VCaP (cell line): ENCODE results near the gene TSHZ1.
"Not testable (repeated sequence)": the region's sequence is repeated elsewhere in the genome, so short reads cannot be mapped to it uniquely, and the experiment has no call there.

Source experiments
- H3K27ac ChIP-seq: fragments of 450-650 bp; 2 replicates; pipeline ENCODE4 v1.5.1; 2017
- CTCF ChIP-seq: fragments of 450-650 bp; conservative IDR thresholded peaks from 2 replicates; pipeline ENCODE4 v1.5.1; 2017; ENCODE audit warnings: mild to moderate bottlenecking, moderate library complexity

Gene TSHZ1

GRCh38 chr18:75183973-75184493 lies 26.6 kb upstream of the TSHZ1 start:
- no peak overlapping the region for H3K27ac ChIP-seq
- no peak for TF ChIP-seq CTCF

GRCh38 chr18:75185460-75185859 lies 25.1 kb upstream of the TSHZ1 start:
- no peak for TF ChIP-seq CTCF

GRCh38 chr18:75187702-75188101 lies 22.9 kb upstream of the TSHZ1 start:
- H3K27ac ChIP-seq = not testable (repeated sequence)

More at GRCh38 chr18:75185460-75185859, 25.1 kb upstream of the TSHZ1 start:
- H3K27ac ChIP-seq = no peak overlapping the region

GRCh38 chr18:75189696-75190095 lies 20.9 kb upstream of the TSHZ1 start:
- H3K27ac ChIP-seq = no peak overlapping the region
- TF ChIP-seq CTCF = no peak

- no peak for TF ChIP-seq CTCF
- H3K27ac ChIP-seq = no peak overlapping the region
Measured at GRCh38 chr18:75192899-75193298, 17.7 kb upstream of the TSHZ1 start.

GRCh38 chr18:75198036-75198435 lies 12.6 kb upstream of the TSHZ1 start:
- no peak overlapping the region for H3K27ac ChIP-seq

GRCh38 chr18:75199327-75199726 lies 11.3 kb upstream of the TSHZ1 start:
- H3K27ac ChIP-seq = no peak overlapping the region
- TF ChIP-seq CTCF = no peak

More at GRCh38 chr18:75198036-75198435, 12.6 kb upstream of the TSHZ1 start:
- TF ChIP-seq CTCF = no peak

GRCh38 chr18:75200071-75200470 lies 10.5 kb upstream of the TSHZ1 start:
- TF ChIP-seq CTCF = no peak

More at GRCh38 chr18:75200071-75200470, 10.5 kb upstream of the TSHZ1 start:
- no peak overlapping the region for H3K27ac ChIP-seq
